Caco-2 (cell line): ENCODE results near the gene METTL24. TPM values are rescaled to one million over a fixed set of nuclear protein-coding genes. Genes with fewer than 3 reads are reported as not detected.

Experiments
- BruUV-seq: library from RNA; stranded (reverse); fragments of 400-500 nt; replicated peaks from 2 replicates; lab custom pipeline; 2021; lab: Mats Ljungman, UMichigan
- CTCF ChIA-PET: fragments of 300-600 bp; sonication (Branson Sonifier 250); formaldehyde crosslinking; loops from one replicate; lab custom pipeline; 2022; ENCODE audit warnings: antibody characterized with exemption; lab: Charles Lee
- POLR2A ChIA-PET: fragments of 300-600 bp; sonication (Branson Sonifier 250); formaldehyde crosslinking; loops from one replicate; lab custom pipeline; 2022; ENCODE audit warnings: antibody characterized with exemption; lab: Charles Lee
- DNase-seq, 2 experiments: peaks; one replicate each; pipeline versions ENCODE4 v3.0.0 to v3.0.0-alpha.2; 2020 to 2022
- H3K27me3 ChIP-seq: replicated peaks from 2 replicates; pipeline ENCODE4 v1.6.0; 2011; ENCODE audit warnings: low read length; ENCODE audit not compliant: control insufficient read depth, insufficient read depth
- H3K36me3 ChIP-seq: 2 replicates; pipeline ENCODE4 v1.5.1; 2011; ENCODE audit warnings: low read length; ENCODE audit not compliant: control insufficient read depth, insufficient read depth
- H3K4me1 ChIP-seq: fragments of 250-450 bp; sonication (Bioruptor Pico); 2 replicates; pipeline ENCODE4 v1.5.1; 2020; ENCODE audit warnings: mild to moderate bottlenecking
- H3K4me3 ChIP-seq: 2 replicates; pipeline ENCODE4 v1.5.1; 2011; ENCODE audit warnings: low read depth, mild to moderate bottlenecking, control low read depth, low read length
- H3K9me3 ChIP-seq: fragments of 250-450 bp; sonication (Bioruptor Pico); 2 replicates; pipeline ENCODE4 v1.5.1; 2020; ENCODE audit warnings: mild to moderate bottlenecking, moderate library complexity
- H3K27ac Mint-ChIP-seq: one replicate; pipeline ENCODE4 v1.8.0; 2022; ENCODE audit warnings: mixed read lengths; ENCODE audit not compliant: unreplicated experiment
- H3K27me3 Mint-ChIP-seq: one replicate; pipeline ENCODE4 v1.8.0; 2022; ENCODE audit warnings: mixed read lengths; ENCODE audit not compliant: insufficient read depth, unreplicated experiment
- H3K36me3 Mint-ChIP-seq: one replicate; pipeline ENCODE4 v1.8.0; 2022; ENCODE audit warnings: mild to moderate bottlenecking, mixed read lengths; ENCODE audit not compliant: insufficient read depth, unreplicated experiment
- H3K4me1 Mint-ChIP-seq: one replicate; pipeline ENCODE4 v1.8.0; 2022; ENCODE audit warnings: low read depth, mixed read lengths; ENCODE audit not compliant: unreplicated experiment
- H3K4me3 Mint-ChIP-seq: one replicate; pipeline ENCODE4 v1.8.0; 2022; ENCODE audit warnings: mild to moderate bottlenecking, moderate library complexity, mixed read lengths; ENCODE audit not compliant: unreplicated experiment
- H3K9me3 Mint-ChIP-seq: one replicate; pipeline ENCODE4 v1.8.0; 2022; ENCODE audit warnings: mixed read lengths; ENCODE audit not compliant: unreplicated experiment
- intact Hi-C: fragments of 100-400 bp; cut with micrococcal nuclease; formaldehyde crosslinking; loops from one replicate; pipeline ENCODE4 v1.10.0; 2022; ENCODE audit not compliant: unreplicated experiment
- total RNA-seq: library from RNA; stranded (reverse); gene quantifications from 2 replicates; pipeline ENCODE4 v1.2.3, GENCODE V29; 2022
- TF ChIP-seq, protein P1 (sequence below), 2 experiments: fragments of 200-600 bp in 1 of 2; IDR thresholded peaks; 1 replicate in 1 of 2; 2 replicates in 1 of 2; pipeline versions ENCODE4 v1.5.1 to v1.8.0; 2011 to 2022; ENCODE audit warnings: antibody characterized with exemption in 1 of 2, control low read depth in 1 of 2, inconsistent platforms in 1 of 2, low read depth in 1 of 2, low read length in 1 of 2, mild to moderate bottlenecking in 1 of 2, moderate library complexity in 1 of 2; ENCODE audit not compliant: insufficient read depth in 1 of 2, severe bottlenecking in 1 of 2, unreplicated experiment in 1 of 2

METTL24 gene
- total RNA-seq, 1 experiment from 2014 or later = not detected

DNA sequence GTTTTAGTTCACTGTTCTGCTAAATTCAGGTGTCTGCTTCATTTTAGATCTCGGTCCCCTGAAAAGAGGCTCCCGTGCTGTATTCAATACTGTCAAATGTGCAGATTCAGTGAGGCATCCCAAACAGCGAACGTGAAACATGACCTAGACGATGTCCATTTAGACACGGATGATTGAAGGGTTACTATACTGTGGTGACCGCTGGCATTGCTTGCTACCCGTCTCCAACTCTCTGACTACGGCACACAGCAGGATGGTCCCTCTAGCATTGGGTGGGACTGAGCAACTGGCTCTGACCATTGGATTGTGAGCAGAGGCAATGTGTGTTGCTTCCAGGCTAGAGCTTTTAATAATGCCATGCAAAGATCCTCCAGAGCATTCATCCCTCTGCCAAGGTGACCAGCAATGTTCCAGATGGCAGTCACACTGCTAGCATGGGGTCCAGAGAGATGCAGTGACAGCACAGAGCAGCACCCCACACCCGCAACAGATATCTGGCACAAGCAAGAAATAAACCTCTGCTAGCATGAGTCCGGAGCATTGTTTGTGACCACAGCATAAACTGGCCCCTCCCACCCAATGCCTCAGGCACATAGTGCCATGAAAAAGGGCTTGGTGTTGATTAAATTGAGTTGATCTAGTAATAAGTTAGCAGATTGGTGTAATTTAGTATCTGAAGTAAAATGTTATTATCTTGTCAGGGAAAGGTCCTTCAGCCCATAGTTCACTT, 9.0 kb downstream of the METTL24 start:
- TF ChIP-seq, protein P1, sequence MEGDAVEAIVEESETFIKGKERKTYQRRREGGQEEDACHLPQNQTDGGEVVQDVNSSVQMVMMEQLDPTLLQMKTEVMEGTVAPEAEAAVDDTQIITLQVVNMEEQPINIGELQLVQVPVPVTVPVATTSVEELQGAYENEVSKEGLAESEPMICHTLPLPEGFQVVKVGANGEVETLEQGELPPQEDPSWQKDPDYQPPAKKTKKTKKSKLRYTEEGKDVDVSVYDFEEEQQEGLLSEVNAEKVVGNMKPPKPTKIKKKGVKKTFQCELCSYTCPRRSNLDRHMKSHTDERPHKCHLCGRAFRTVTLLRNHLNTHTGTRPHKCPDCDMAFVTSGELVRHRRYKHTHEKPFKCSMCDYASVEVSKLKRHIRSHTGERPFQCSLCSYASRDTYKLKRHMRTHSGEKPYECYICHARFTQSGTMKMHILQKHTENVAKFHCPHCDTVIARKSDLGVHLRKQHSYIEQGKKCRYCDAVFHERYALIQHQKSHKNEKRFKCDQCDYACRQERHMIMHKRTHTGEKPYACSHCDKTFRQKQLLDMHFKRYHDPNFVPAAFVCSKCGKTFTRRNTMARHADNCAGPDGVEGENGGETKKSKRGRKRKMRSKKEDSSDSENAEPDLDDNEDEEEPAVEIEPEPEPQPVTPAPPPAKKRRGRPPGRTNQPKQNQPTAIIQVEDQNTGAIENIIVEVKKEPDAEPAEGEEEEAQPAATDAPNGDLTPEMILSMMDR (IDR thresholded peaks at IDR 0.05; ENCODE audit: insufficient read depth in 1 of 2, low read depth in 1 of 2, low read length in 1 of 2, severe bottlenecking in 1 of 2, unreplicated experiment in 1 of 2) = no peak
- BruUV-seq = no TSS peak
- peaks cover under 1% of the 10 kb centered on the region; the same call in 1 of the 2 replicates for H3K4me1 ChIP-seq
- Mint-ChIP-seq H3K27me3 (no peaks in the 10 kb centered on the region), H3K4me1 (peaks cover 9% of the 10 kb centered on the region), H3K27ac (no peak overlapping the region), H3K9me3 (no peaks in the 10 kb centered on the region), H3K4me3 (no peak overlapping the region), H3K36me3 (no peaks in the 10 kb centered on the region)
- no peaks in the 10 kb centered on the region for H3K36me3 ChIP-seq
- intact Hi-C loops = no loop called here
- no peaks in the 10 kb centered on the region for H3K9me3 ChIP-seq
- DNase-seq = no peak
- ChIA-PET POLR2A (no interaction called here), CTCF (no interaction called here)
- no peak overlapping the region for H3K4me3 ChIP-seq
- no peaks in the 10 kb centered on the region for H3K27me3 ChIP-seq

DNA sequence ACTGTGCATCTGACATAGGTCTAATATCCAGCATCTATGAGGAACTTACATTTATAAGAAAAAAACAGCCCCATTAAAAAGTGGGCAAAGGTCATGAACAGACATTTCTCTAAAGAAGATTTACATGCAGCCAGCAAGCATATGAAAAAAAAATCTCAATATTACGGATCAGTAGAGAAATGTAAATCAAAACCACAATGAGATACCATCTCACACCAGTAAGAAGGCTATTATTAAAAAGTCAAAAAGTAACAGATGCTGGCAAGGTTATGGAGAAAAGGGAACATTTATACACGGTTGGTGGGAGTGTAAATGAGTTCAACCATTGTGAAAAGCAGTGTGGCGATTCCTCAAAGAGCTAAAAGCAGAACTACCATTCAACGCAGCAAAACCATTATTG, 13.1 kb downstream of the METTL24 start:
- H3K9me3 Mint-ChIP-seq = no peaks in the 10 kb centered on the region
- H3K4me3 Mint-ChIP-seq = no peak overlapping the region
- no TSS peak for BruUV-seq
- no peaks in the 10 kb centered on the region for H3K36me3 Mint-ChIP-seq
- no peak overlapping the region for H3K27ac Mint-ChIP-seq
- no peaks in the 10 kb centered on the region for H3K9me3 ChIP-seq
- no peak overlapping the region for H3K4me3 ChIP-seq
- POLR2A ChIA-PET = no interaction called here
- no peaks in the 10 kb centered on the region for H3K4me1 ChIP-seq
- intact Hi-C loops = no loop called here
- no peaks in the 10 kb centered on the region for H3K27me3 Mint-ChIP-seq
- no peaks in the 10 kb centered on the region for H3K36me3 ChIP-seq
- CTCF ChIA-PET = no interaction called here
- no peak for DNase-seq
- no peaks in the 10 kb centered on the region for H3K4me1 Mint-ChIP-seq
- TF ChIP-seq, protein P1 (IDR thresholded peaks at IDR 0.05; ENCODE audit: insufficient read depth in 1 of 2, low read depth in 1 of 2, low read length in 1 of 2, severe bottlenecking in 1 of 2, unreplicated experiment in 1 of 2) = no peak
- no peaks in the 10 kb centered on the region for H3K27me3 ChIP-seq

DNA sequence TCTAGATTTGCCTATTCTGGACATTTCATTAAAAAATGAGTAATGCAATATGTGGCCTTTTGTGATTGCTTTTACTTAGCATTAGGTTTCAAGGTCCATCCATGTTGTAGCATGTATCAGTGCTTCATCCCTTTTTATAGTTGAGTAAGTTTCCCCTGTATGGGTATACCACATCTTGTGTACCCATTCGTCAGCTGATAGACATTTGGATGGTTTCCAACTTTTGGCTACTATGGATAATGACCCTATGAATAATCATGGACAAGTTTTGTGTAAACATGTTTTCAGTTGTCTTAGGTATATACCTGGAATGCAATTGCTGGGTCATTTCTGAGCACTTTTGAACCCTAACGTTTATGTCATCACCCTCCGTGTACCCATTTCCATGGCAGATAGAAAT, 15.4 kb downstream of the METTL24 start:
- no peak overlapping the region for H3K4me3 ChIP-seq
- Mint-ChIP-seq H3K4me3 (no peak overlapping the region), H3K27me3 (no peaks in the 10 kb centered on the region), H3K4me1 (no peaks in the 10 kb centered on the region), H3K27ac (no peak overlapping the region), H3K36me3 (no peaks in the 10 kb centered on the region), H3K9me3 (no peaks in the 10 kb centered on the region)
- no peak for DNase-seq
- H3K27me3 ChIP-seq = no peaks in the 10 kb centered on the region
- H3K4me1 ChIP-seq = no peaks in the 10 kb centered on the region
- POLR2A ChIA-PET = no interaction called here
- no TSS peak for BruUV-seq
- H3K36me3 ChIP-seq = no peaks in the 10 kb centered on the region
- H3K9me3 ChIP-seq = no peaks in the 10 kb centered on the region
- intact Hi-C loops = loop anchor here (1.0 to 5.0 kb wide), 3 partner anchors 40 to 164 kb away; no protein-coding TSS in a partner anchor
- TF ChIP-seq, protein P1 (IDR thresholded peaks at IDR 0.05; ENCODE audit: insufficient read depth in 1 of 2, low read depth in 1 of 2, low read length in 1 of 2, severe bottlenecking in 1 of 2, unreplicated experiment in 1 of 2) = no peak
- CTCF ChIA-PET = no interaction called here
